GM19023 (cell line): Measurements from ENCODE around the gene SIM2.

Source experiments
- ATAC-seq: cut with Tn5 transposase; IDR thresholded peaks from one replicate; pipeline ENCODE4 v1.9.1; 2021; ENCODE audit warnings: mild to moderate bottlenecking, moderate library complexity; ENCODE audit not compliant: unreplicated experiment

The SIM2 gene

DNA sequence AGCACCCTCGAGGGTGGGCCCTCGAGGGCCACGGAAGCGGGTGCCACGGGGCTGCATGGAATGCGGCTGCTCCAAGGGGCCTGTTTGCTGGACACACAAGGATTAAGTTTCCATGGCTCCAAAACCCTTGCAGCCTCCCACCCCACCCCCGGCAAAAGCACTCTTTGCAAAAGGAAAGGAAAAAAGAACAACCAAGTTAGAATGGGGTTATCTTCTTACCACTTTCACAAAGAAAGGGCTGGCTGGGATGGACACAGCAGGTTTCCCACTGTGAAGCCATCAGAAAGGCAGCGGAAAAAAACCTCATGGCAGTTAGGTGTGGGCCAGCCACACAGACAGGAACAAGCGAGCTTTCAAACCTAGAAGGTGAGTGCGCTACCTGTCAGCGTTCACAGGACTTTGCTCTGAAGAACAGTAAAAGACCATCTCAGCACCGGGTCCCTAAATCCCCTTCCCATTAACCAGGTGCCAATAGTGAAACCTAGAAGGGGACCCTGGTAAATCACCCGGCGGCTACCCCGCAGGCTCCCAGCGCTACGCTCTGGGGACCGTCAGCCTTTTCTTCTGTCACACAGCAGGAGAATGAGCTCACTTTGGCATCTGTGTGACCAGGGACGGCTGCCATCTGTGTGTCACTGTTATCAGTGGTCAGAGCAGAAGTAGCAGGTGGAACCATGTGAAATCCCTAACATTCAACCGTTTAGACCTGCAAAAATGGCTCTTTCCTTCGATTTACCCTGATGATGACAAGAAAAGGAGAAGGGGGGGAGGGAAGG is 93.0 kb downstream of the SIM2 start:
- ATAC-seq: no peak

DNA sequence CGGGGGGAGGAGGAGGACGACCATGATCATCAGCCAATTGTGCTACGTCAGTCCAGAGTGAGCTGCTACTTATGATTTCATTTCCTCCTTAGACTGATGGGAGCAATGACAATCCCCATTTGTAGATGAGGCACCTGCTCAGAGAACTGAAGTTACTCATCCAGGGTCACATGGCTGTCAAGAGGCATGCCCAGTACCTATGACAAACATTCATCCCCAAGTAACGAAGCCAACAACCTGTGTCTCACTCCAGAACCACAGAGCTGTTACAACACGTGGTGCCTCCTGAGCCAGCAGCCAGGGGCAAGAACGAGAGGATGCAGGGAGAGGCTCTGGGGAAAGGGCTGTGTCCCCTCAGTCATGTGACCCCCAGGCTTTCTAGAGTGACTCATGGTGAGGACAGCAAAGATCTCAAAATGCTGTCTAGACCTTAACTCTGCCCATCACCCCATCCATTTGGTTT is 93.6 kb downstream of the SIM2 start:
- ATAC-seq: no peak

DNA sequence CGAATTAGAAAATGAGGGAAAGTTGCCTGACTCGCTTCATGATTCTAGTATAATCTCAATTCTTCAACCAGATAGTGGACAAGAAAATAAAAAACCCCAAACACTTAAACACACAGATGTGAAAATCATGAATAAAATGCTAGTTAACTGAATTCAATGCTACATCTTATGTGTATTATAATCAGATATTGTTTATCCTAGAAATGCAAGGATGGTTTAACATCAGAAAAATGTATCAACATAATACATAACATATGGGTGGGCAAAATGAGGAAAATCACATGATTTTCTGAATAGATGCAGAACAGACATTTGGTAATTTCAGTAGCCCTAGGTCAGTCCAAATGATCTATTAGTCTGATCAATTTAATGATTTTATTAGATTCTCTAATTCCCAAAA is 97.2 kb downstream of the SIM2 start:
- no peak for ATAC-seq

DNA sequence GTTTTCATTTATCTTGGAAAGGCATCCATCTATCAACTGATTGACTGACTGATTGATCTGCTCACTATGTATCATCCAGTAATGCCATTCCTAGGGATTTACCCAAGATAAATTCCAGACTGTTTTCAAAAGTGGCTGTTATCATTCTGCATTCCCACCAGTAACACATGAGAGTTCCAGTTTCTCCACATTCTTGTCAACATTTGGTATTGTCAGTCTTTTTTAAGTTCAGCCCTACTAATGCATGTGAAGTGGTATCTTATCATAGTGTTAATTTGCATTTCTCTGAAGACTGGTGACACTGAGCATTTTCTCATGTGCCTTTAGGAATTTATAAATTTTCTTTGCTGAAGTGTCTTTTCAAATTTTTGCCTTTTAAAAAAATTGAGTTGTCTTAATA is 99.6 kb downstream of the SIM2 start:
- ATAC-seq: no peak
